Upper lobe of right lung (tissue), 1 donor: ENCODE results near the gene ATXN7. TPM values are rescaled to one million over a fixed set of nuclear protein-coding genes. Genes with fewer than 3 reads are reported as not detected.

ENCODE experiments used
- ATAC-seq: fragments of 200-7000 bp; cut with Tn5 transposase; one replicate; pipeline ENCODE4 v1.9.1; 2020; ENCODE audit warnings: mild to moderate bottlenecking, moderate library complexity
- DNase-seq: peaks from one replicate; pipeline ENCODE4 v3.0.0-alpha.2; 2020
- H3K27ac ChIP-seq: fragments of 200-600 bp; one replicate; pipeline ENCODE4 v1.8.0; 2022
- H3K27me3 ChIP-seq: fragments of 200-600 bp; one replicate; pipeline ENCODE4 v1.8.0; 2022; ENCODE audit warnings: mild to moderate bottlenecking
- H3K36me3 ChIP-seq: fragments of 200-600 bp; one replicate; pipeline ENCODE4 v1.8.0; 2022
- H3K4me1 ChIP-seq: fragments of 200-600 bp; one replicate; pipeline ENCODE4 v1.8.0; 2022
- H3K4me3 ChIP-seq: fragments of 200-600 bp; one replicate; pipeline ENCODE4 v1.8.0; 2022; ENCODE audit warnings: mild to moderate bottlenecking
- H3K9me3 ChIP-seq: fragments of 200-600 bp; one replicate; pipeline ENCODE4 v1.8.0; 2022
- intact Hi-C: fragments of 100-400 bp; cut with DNase I; formaldehyde crosslinking; loops from one replicate; pipeline ENCODE4 v1.11.0; 2022
- total RNA-seq: library from RNA; stranded (reverse); fragmentation: NEBNext Ultra II Directional; extraction: Animal tissue kit (Norgen Biotek cat#: 25700); gene quantifications from one replicate; pipeline ENCODE4 v1.2.1, GENCODE V29; 2021
- TF ChIP-seq, protein P1 (sequence below): fragments of 200-600 bp; IDR thresholded peaks from one replicate; pipeline ENCODE4 v1.8.0; 2022; ENCODE audit warnings: antibody characterized with exemption
- donor health status: DM: no; HTN: yes; CAD: no; lungs with severe emphysema.

ATXN7 gene
- total RNA-seq, 1 donor from 2014 or later: 35.5 TPM

DNA sequence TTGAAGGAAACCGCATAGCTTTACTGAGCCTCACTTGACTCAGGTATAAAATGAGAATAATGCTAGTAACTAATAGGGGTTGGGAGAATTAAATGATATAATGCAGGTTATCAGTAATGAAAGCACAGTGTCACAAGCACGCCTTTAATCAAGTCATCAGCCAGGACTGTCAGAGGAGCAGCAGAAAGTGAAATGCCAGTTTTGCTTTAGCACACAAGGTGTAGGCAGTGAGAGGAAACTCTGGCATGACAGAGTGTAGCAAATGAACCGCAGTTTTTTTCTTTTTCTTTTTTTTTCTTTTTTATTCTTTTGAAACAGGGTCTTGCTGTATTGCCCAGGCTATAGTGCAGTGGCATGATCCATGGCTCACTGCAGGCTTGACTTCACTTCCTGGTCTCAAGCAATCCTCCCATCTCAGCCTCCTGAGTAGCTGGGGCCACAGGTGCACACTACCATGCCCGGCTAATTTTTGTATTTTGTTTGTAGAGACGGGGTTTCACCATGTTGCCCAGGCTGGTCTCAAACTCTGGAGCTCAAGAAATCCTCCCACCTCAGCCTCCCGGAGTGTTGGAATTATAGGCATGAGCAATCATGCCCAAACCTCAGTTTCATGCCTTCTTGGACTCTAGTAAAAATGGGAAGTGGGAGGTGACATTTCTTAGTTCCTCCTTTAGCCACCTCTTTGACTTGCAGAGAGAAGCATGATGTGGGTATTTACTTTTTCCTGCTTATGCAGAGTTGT lies 58.2 kb downstream of the ATXN7 start:
- Histone ChIP-seq H3K4me3 (no peak overlapping the region), H3K27ac (no peak overlapping the region), H3K27me3 (no peaks in the 10 kb centered on the region), H3K36me3 (peaks cover 22% of the 10 kb centered on the region), H3K4me1 (no peaks in the 10 kb centered on the region), H3K9me3 (no peaks in the 10 kb centered on the region)
- TF ChIP-seq, protein P1, sequence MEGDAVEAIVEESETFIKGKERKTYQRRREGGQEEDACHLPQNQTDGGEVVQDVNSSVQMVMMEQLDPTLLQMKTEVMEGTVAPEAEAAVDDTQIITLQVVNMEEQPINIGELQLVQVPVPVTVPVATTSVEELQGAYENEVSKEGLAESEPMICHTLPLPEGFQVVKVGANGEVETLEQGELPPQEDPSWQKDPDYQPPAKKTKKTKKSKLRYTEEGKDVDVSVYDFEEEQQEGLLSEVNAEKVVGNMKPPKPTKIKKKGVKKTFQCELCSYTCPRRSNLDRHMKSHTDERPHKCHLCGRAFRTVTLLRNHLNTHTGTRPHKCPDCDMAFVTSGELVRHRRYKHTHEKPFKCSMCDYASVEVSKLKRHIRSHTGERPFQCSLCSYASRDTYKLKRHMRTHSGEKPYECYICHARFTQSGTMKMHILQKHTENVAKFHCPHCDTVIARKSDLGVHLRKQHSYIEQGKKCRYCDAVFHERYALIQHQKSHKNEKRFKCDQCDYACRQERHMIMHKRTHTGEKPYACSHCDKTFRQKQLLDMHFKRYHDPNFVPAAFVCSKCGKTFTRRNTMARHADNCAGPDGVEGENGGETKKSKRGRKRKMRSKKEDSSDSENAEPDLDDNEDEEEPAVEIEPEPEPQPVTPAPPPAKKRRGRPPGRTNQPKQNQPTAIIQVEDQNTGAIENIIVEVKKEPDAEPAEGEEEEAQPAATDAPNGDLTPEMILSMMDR: no peak
- intact Hi-C loops: no loop called here
- ATAC-seq (peak; percentile 86), DNase-seq (no peak)

DNA sequence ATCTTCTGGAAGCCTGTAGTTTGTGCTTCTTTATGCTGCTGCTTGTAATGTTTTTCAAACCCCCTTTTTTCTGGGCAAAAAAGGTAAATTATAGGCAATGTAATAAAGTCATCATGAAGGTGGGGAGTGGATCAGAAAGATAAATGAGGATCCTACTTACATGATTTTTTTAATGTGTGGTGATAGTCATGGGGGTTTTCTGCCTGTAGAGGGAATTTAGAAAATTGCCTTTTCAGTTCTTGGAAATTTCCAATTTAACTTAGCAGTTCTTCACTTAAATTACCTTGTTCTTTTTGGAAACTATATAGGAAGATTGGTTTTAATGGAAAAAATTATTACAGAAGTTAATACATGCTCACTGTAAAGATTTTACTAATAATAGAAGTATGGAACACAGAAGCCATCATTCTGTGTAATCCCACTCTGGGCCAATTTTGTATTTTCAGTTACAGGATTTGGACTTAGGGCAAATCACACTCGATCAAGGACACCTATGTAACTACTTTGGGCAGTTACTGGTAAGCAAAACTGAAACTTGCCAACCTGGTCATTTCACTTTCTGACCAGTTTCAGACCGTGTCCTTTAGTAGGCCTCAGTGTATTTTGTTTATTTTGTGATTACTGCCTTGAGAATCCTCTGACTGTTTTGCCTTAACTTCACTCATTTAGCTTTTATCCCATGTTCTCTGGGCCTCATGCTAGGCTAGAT lies 59.0 kb downstream of the ATXN7 start:
- Histone ChIP-seq H3K27me3 (no peaks in the 10 kb centered on the region), H3K27ac (no peak overlapping the region), H3K4me1 (peaks cover under 1% of the 10 kb centered on the region), H3K4me3 (no peak overlapping the region), H3K36me3 (peaks cover 19% of the 10 kb centered on the region), H3K9me3 (no peaks in the 10 kb centered on the region)
- DNase-seq (no peak), ATAC-seq (no peak)
- intact Hi-C loops: no loop called here
- TF ChIP-seq, protein P1: no peak

DNA sequence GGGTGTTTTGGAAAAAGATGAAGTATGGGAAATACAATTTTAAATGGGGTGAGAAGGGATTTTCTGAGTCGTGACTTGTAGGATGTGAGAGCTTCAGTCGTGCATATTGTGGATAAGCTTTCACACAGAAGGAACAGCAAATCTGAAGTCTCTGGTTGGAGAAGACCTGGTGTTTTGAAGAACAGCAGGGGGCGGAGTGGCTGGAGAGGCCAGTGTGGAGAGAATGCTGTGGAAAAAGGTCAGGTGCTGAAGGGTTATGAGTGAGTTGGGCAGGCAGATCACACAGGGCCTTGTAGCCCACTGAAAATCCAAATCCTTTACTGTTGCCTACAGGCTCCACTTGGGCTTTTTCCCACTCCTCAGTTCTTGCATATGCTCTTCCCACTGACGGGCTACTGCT lies 62.6 kb downstream of the ATXN7 start:
- peaks cover 15% of the 10 kb centered on the region for H3K4me1 ChIP-seq
- H3K27me3 ChIP-seq: no peaks in the 10 kb centered on the region
- no peak overlapping the region for H3K4me3 ChIP-seq
- H3K36me3 ChIP-seq: peaks cover 8% of the 10 kb centered on the region
- intact Hi-C loops: no loop called here
- ATAC-seq (no peak), DNase-seq (no peak)
- TF ChIP-seq, protein P1: no peak
- no peak overlapping the region for H3K27ac ChIP-seq
- no peaks in the 10 kb centered on the region for H3K9me3 ChIP-seq

DNA sequence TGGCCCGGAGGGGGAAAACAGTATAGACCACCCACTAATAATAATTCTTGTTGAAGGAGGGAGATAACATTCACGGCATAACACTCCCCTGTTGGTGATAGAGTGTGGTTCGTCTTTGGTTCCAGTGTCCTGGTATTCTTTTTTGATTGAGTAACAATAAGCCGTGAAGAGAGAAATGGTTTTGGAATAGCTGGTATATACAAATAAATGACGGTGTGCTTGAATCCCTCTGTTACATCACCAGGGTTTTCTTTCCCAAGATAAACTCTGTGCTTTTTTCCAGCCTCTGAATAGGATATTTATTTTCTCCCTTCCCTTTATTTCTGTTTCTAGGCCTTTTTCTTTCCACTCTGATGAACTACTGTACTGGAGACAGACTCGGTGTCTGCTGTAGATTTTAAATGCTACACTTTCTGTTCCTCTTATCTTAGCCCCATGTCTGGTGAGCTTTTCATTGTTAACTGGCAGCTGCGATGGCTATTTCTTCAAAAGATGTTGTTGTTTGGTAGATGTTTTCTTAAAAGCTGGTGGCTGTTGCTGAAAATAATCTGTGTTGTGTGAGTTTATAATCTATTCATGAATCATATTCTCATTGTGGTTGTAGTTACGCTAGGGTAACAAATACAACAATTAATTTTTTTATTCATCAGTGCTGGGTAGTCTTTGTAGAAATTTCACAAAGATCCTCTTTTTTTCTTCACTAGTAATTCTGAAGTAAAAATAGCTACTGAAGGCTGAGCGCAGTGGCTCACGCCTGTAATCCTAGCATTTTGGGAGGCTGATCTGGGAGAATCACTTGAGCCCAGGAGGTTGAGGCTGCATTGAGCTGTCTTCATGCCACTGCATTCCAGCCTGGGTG lies 64.0 kb downstream of the ATXN7 start:
- Histone ChIP-seq H3K27ac (peak overlapping the region; percentile 8), H3K9me3 (no peaks in the 10 kb centered on the region), H3K4me1 (peaks cover 21% of the 10 kb centered on the region), H3K36me3 (no peaks in the 10 kb centered on the region), H3K4me3 (no peak overlapping the region), H3K27me3 (no peaks in the 10 kb centered on the region)
- TF ChIP-seq, protein P1: no peak
- intact Hi-C loops: no loop called here
- no peak for DNase-seq
- no peak for ATAC-seq

DNA sequence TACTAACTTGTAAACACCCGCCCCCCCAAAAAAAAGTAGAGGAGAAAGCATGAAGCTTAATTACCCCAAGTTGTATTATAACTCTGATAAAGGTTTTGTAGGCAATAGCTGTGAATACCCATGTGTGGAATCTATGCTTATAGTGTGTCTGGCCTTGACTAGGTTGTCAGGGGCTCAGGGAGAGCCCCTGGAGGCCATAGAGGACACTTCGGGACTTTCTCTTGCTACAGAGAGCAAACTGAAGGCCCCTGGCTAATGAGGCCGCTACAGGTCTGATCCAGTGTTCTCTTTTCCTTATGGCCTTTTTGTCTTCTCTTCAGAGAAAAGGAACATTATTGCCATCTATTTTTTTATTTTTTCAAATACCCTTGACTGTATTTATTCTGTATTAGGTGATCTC lies 67.6 kb downstream of the ATXN7 start:
- no peaks in the 10 kb centered on the region for H3K27me3 ChIP-seq
- no peaks in the 10 kb centered on the region for H3K9me3 ChIP-seq
- H3K4me3 ChIP-seq: no peak overlapping the region
- intact Hi-C loops: no loop called here
- H3K4me1 ChIP-seq: peaks cover 40% of the 10 kb centered on the region
- H3K36me3 ChIP-seq: no peaks in the 10 kb centered on the region
- DNase-seq (no peak), ATAC-seq (no peak)
- no peak overlapping the region for H3K27ac ChIP-seq
- TF ChIP-seq, protein P1: no peak
